Activated B cell treated with CpG ODN at 0.5 μM for 24 hours (primary cell): ENCODE results near the gene UBE2Q1. TPM values are rescaled to one million over a fixed set of nuclear protein-coding genes. Genes with fewer than 3 reads are reported as not detected.

Experiments used
- ATAC-seq: fragments of 200-7000 bp; cut with Tn5 transposase; one replicate; pipeline ENCODE4 v1.10.0; 2021; ENCODE audit warnings: low read depth, mild to moderate bottlenecking, moderate library complexity
- CTCF ChIA-PET: fragments of 350-600 bp; sonication (Branson Sonifier 250); formaldehyde crosslinking; loops from one replicate; lab custom pipeline; 2021; ENCODE audit warnings: antibody characterized with exemption; lab: Charles Lee
- POLR2A ChIA-PET: fragments of 350-600 bp; sonication (Branson Sonifier 250); formaldehyde crosslinking; loops from one replicate; lab custom pipeline; 2021; ENCODE audit warnings: antibody characterized with exemption; lab: Charles Lee
- DNase-seq: peaks from one replicate; pipeline ENCODE4 v3.0.0; 2022
- H3K27ac Mint-ChIP-seq: one replicate; pipeline ENCODE4 v1.8.0; 2020; ENCODE audit warnings: mixed read lengths
- H3K27me3 Mint-ChIP-seq: one replicate; pipeline ENCODE4 v1.8.0; 2021; ENCODE audit warnings: mixed read lengths
- H3K36me3 Mint-ChIP-seq: one replicate; pipeline ENCODE4 v1.8.0; 2021; ENCODE audit warnings: low read depth, mixed read lengths
- H3K4me1 Mint-ChIP-seq: one replicate; pipeline ENCODE4 v1.8.0; 2021; ENCODE audit warnings: mixed read lengths
- H3K4me3 Mint-ChIP-seq: one replicate; pipeline ENCODE4 v1.8.0; 2020; ENCODE audit warnings: mild to moderate bottlenecking, mixed read lengths
- H3K9me3 Mint-ChIP-seq: one replicate; pipeline ENCODE4 v1.8.0; 2020; ENCODE audit warnings: mixed read lengths
- CTCF ChIP-seq: fragments of 200-600 bp; IDR thresholded peaks from one replicate; pipeline ENCODE4 v1.8.0; 2022; ENCODE audit warnings: antibody characterized with exemption, mild to moderate bottlenecking
- intact Hi-C: fragments of 100-400 bp; cut with micrococcal nuclease; formaldehyde crosslinking; loops from one replicate; pipeline ENCODE4 v1.15.1; 2024
- total RNA-seq: library from RNA; stranded (reverse); gene quantifications from 2 replicates; pipeline ENCODE4 v1.2.3, GENCODE V29; 2022

UBE2Q1 gene
- total RNA-seq, 1 donor from 2014 or later, result 104 TPM

GRCh38 chr1:154603317-154603716 is 44.9 kb upstream of the UBE2Q1 start:
- Mint-ChIP-seq H3K4me3 (no peak overlapping the region), H3K27ac (peak overlapping the region; percentile 56), H3K36me3 (peaks cover 71% of the 10 kb centered on the region), H3K9me3 (no peaks in the 10 kb centered on the region), H3K27me3 (no peaks in the 10 kb centered on the region), H3K4me1 (peaks cover 58% of the 10 kb centered on the region)
- intact Hi-C loops, result no loop called here
- POLR2A ChIA-PET, result interaction anchor here (0.6 kb wide), 1 partner anchor 341 kb away, joined by 4 read pairs; no protein-coding TSS in a partner anchor
- DNase-seq (no peak), ATAC-seq (no peak)
- no peak for TF ChIP-seq CTCF
- CTCF ChIA-PET, result interaction anchor here (1.3 kb wide), 1 partner anchor 44 kb away, joined by 4 read pairs; no protein-coding TSS in a partner anchor

GRCh38 chr1:154599658-154600057 is 41.2 kb upstream of the UBE2Q1 start:
- ATAC-seq (no peak), DNase-seq (no peak)
- Mint-ChIP-seq H3K27me3 (no peaks in the 10 kb centered on the region), H3K4me1 (peaks cover 29% of the 10 kb centered on the region), H3K36me3 (peaks cover 86% of the 10 kb centered on the region), H3K9me3 (no peaks in the 10 kb centered on the region), H3K27ac (no peak overlapping the region), H3K4me3 (no peak overlapping the region)
- CTCF ChIA-PET, result interaction anchor here (1.2 kb wide), 1 partner anchor 279 kb away, joined by 3 read pairs; no protein-coding TSS in a partner anchor
- POLR2A ChIA-PET, result interaction anchor here (0.7 kb wide), 1 partner anchor 20 kb away, joined by 3 read pairs; no protein-coding TSS in a partner anchor
- TF ChIP-seq CTCF, result no peak
- intact Hi-C loops, result no loop called here

- DNase-seq (no peak), ATAC-seq (no peak)
- Mint-ChIP-seq H3K27ac (no peak overlapping the region), H3K36me3 (peaks cover 86% of the 10 kb centered on the region), H3K4me3 (no peak overlapping the region), H3K4me1 (peaks cover 23% of the 10 kb centered on the region), H3K27me3 (no peaks in the 10 kb centered on the region), H3K9me3 (no peaks in the 10 kb centered on the region)
- POLR2A ChIA-PET, result no interaction called here
- TF ChIP-seq CTCF, result no peak
- intact Hi-C loops, result no loop called here
- CTCF ChIA-PET, result interaction anchor here (1.2 kb wide), 1 partner anchor 280 kb away, joined by 3 read pairs; no protein-coding TSS in a partner anchor
Observed at GRCh38 chr1:154598871-154599635, 40.6 kb upstream of the UBE2Q1 start.

GRCh38 chr1:154595621-154596020 is 37.2 kb upstream of the UBE2Q1 start:
- DNase-seq (no peak), ATAC-seq (no peak)
- no peaks in the 10 kb centered on the region for H3K9me3 Mint-ChIP-seq
- CTCF ChIA-PET, result no interaction called here
- intact Hi-C loops, result no loop called here
- no peak overlapping the region for H3K27ac Mint-ChIP-seq
- no peak for TF ChIP-seq CTCF
- H3K27me3 Mint-ChIP-seq, result no peaks in the 10 kb centered on the region
- POLR2A ChIA-PET, result no interaction called here
- H3K36me3 Mint-ChIP-seq, result peaks cover 88% of the 10 kb centered on the region
- H3K4me1 Mint-ChIP-seq, result peaks cover 9% of the 10 kb centered on the region
- no peak overlapping the region for H3K4me3 Mint-ChIP-seq

- POLR2A ChIA-PET, result no interaction called here
- Mint-ChIP-seq H3K36me3 (peaks cover 89% of the 10 kb centered on the region), H3K4me3 (no peak overlapping the region), H3K9me3 (no peaks in the 10 kb centered on the region), H3K4me1 (peaks cover 4% of the 10 kb centered on the region), H3K27ac (no peak overlapping the region), H3K27me3 (no peaks in the 10 kb centered on the region)
- DNase-seq, result no peak
- ATAC-seq, result no peak
- no peak for TF ChIP-seq CTCF
- CTCF ChIA-PET, result interaction anchor here (0.9 to 1.0 kb wide), 2 partner anchors 36 to 78 kb away, joined by 3 read pairs; no protein-coding TSS in a partner anchor
- intact Hi-C loops, result no loop called here
Observed at GRCh38 chr1:154594811-154595210, 36.3 kb upstream of the UBE2Q1 start.
